Dermis microvascular lymphatic vessel endothelial cell (primary cell): ENCODE measurements around the gene FEV. TPM values are rescaled to one million over a fixed set of nuclear protein-coding genes. Genes with fewer than 3 reads are reported as not detected.
"Not testable (repeated sequence)": the region's sequence is repeated elsewhere in the genome, so short reads cannot be mapped to it uniquely, and the experiment has no call there.

Source experiments
- DNase-seq, 2 donors: peaks; one replicate each; pipeline versions ENCODE4 v3.0.0 to v3.0.0-alpha.2; 2010; ENCODE audit warnings: low read depth in 2 of 2
- total RNA-seq: library from RNA; depleted of rRNA; stranded (reverse); fragments of >200 nt; gene quantifications from 2 replicates; pipeline ENCODE4 v1.2.1, GENCODE V29; 2014

Gene FEV
- total RNA-seq, 1 donor from 2014 or later: not detected

DNA sequence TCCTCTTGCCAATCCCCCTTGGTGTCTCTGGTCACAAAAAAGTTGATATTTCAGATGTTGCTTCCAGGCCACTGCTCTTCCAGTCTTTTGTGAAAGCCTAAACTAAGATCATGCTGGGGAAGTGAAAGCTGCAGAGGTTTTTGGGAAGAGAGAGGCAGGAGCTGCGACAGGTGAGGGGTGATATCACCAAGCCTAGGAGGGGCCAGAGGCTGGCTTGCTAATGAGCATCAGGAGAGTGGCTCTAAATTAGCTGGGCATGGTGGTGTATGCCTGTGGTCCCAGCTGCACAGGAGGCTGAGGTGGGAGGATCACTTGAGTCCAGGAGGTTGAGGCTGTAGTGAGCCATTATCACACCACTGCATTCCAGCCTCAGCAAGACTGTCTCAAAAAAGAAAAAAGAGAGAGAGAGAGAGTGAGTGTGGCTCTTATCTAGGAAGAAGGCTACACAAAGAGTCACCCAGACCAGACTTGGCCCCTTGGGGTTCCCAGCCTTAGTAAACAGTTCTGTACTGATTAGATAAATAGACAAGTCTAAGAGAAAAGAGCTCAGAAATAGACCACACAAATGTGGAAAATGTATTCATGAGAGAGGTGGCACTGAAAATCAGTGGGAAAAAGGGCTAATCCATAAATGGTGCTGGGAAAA is 40.1 kb downstream of the FEV start:
- DNase-seq: no peak

DNA sequence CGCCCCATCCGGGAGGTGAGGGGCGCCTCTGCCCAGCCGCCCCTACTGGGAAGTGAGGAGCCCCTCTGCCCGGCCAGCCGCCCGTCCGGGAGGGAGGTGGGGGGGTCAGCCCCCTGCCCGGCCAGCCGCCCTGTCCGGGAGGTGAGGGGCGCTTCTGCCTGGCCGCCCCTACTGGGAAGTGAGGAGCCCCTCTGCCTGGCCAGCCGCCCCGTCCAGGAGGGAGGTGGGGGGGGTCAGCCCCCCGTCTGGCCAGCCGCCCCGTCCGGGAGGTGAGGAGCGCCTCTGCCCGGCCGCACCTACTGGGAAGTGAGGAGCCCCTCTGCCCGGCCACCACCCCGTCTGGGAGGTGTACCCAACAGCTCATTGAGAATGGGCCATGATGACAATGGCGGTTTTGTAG is 53.2 kb downstream of the FEV start:
- DNase-seq: not testable (repeated sequence)

Other genes starting within 250 kb of the FEV start
- 6.2 and 19.2 TPM in 2 replicates for gene CYP27A1, start 203.0 kb downstream of the FEV start, total RNA-seq
- gene PRKAG3, start 153.4 kb downstream of the FEV start, total RNA-seq: not detected in 2 replicates
- not detected in 2 replicates for gene WNT6, start 125.4 kb downstream of the FEV start, total RNA-seq
- not detected in 2 replicates for gene WNT10A, start 104.3 kb downstream of the FEV start, total RNA-seq
- not detected in 2 replicates for gene CDK5R2, start 25.5 kb downstream of the FEV start, total RNA-seq
- gene CRYBA2, start 8.2 kb upstream of the FEV start, total RNA-seq: not detected in 2 replicates
- not detected in 2 replicates for gene CFAP65, start 56.3 kb upstream of the FEV start, total RNA-seq
- under 0.01 TPM in 2 replicates for gene IHH, start 75.7 kb upstream of the FEV start, total RNA-seq
- gene NHEJ1, start 175.6 kb upstream of the FEV start, total RNA-seq: 13.7 and 16.3 TPM in 2 replicates
- gene SLC23A3, start 184.8 kb upstream of the FEV start, total RNA-seq: 0.64 and 0.89 TPM in 2 replicates
- gene CNPPD1, start 191.7 kb upstream of the FEV start, total RNA-seq: 16.7 and 29.0 TPM in 2 replicates
- gene RETREG2, start 193.1 kb upstream of the FEV start, total RNA-seq: 49.0 and 65.2 TPM in 2 replicates
- gene ZFAND2B, start 221.6 kb upstream of the FEV start, total RNA-seq: 20.0 and 22.1 TPM in 2 replicates
- gene ABCB6, start 233.8 kb upstream of the FEV start, total RNA-seq: 21.4 and 27.3 TPM in 2 replicates
- 34.5 and 60.4 TPM in 2 replicates for gene ATG9A, start 244.5 kb upstream of the FEV start, total RNA-seq
- 15.8 and 19.2 TPM in 2 replicates for gene ANKZF1, start 244.6 kb upstream of the FEV start, total RNA-seq